GM12891 (cell line): ENCODE results near the gene CCZ1B.
"Not testable (repeated sequence)": the region's sequence is repeated elsewhere in the genome, so short reads cannot be mapped to it uniquely, and the experiment has no call there.

Source experiments
- PAX5 ChIP-seq: IDR thresholded peaks from 2 replicates; pipeline ENCODE4 v1.6.1; 2011; ENCODE audit warnings: low read length, moderate library complexity, mild to moderate bottlenecking; ENCODE audit not compliant: insufficient read depth, severe bottlenecking
- POLR2A ChIP-seq: IDR thresholded peaks from 2 replicates; pipeline ENCODE4 v1.6.1; 2011; ENCODE audit warnings: low read depth, low read length, control low read depth
- POLR2AphosphoS5 ChIP-seq: IDR thresholded peaks from 2 replicates; pipeline ENCODE4 v1.6.1; 2011; ENCODE audit warnings: low read depth, low read length, control low read depth
- POU2F2 ChIP-seq: IDR thresholded peaks from 2 replicates; pipeline ENCODE4 v1.6.1; 2011; ENCODE audit warnings: low read depth, mild to moderate bottlenecking, control low read depth, low read length, moderate library complexity
- SPI1 ChIP-seq: IDR thresholded peaks from 2 replicates; pipeline ENCODE4 v1.6.1; 2011; ENCODE audit warnings: low read depth, low read length, control low read depth
- TAF1 ChIP-seq: IDR thresholded peaks from 2 replicates; pipeline ENCODE4 v1.6.1; 2011; ENCODE audit warnings: low read depth, low read length, control low read depth

- not testable (repeated sequence) for TF ChIP-seq POLR2A, POLR2AphosphoS5, SPI1, TAF1, PAX5, POU2F2
These were observed 18.1 kb downstream of the CCZ1B start for GRCh38 chr7:6807959-6808358.
